Measurements from ENCODE around the gene CRYAB.
"Not testable (repeated sequence)": the region's sequence is repeated elsewhere in the genome, so short reads cannot be mapped to it uniquely, and the experiment has no call there.

CRYAB gene

GRCh38 chr11:111939836-111940604 is 28.4 kb upstream of the CRYAB start:
- no peak for DNase-seq
- TF ChIP-seq GATA1 (IDR thresholded peaks at IDR 0.05; ENCODE audit: low read depth, low read length) (no peak), POLR2A (IDR thresholded peaks at IDR 0.05; ENCODE audit: low read length) (no peak)

DNA sequence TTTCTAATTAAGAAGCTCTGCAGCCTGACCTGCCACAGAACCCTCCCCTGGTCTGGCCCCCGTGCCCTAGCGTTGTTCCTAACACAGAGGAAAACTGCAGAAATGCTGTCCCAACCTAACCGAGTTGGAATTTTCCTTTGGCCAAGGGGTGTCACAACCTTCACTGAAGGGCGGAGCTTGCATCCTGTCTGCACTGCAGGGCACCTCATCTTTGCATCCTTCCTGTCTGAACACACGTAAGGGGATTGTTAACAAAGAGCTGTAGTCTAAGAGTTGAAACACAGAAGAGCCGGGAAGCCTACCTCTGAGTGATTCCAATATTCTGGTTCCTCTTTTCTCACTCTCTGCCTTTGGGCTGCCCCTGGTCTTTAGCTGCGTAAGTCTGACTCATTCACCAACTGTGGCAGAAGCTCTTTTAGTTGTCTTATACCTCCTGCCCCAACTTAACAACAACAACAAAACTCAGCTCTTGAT is 27.2 kb upstream of the CRYAB start:
- peak; percentile 26 for TF ChIP-seq POLR2A (IDR thresholded peaks at IDR 0.05; ENCODE audit: low read length)
- TF ChIP-seq GATA1 (IDR thresholded peaks at IDR 0.05; ENCODE audit: low read depth, low read length) = no peak

DNA sequence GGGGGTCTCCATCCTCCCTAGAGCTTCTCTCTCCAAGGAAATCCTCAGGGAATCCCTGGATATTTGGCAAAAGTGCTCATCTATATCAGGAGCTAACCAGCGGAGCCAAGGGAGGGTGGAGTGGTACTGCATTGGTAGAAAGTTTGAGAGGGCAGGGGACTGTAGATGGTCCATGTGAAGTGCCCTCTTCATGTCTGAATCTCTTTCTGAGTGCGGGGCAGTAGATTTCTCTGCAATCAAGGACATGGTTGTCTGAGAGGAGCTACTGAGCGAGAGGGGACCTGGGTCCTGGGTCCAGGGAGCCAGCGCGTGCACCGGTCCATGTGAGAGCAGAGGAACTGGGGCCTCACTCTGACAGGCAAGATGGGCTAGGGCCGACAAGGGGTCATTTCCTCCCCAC is 26.3 kb upstream of the CRYAB start:
- TF ChIP-seq POLR2A (IDR thresholded peaks at IDR 0.05; ENCODE audit: low read length) (no peak), GATA1 (IDR thresholded peaks at IDR 0.05; ENCODE audit: low read depth, low read length) (no peak)
- no peak for DNase-seq

More for the DNA sequence above, 27.2 kb upstream of the CRYAB start:
- peak in 1 of 2 experiments; percentile 17 for DNase-seq

GRCh38 chr11:111937461-111937769 is 25.8 kb upstream of the CRYAB start:
- no peak for TF ChIP-seq GATA1 (IDR thresholded peaks at IDR 0.05; ENCODE audit: low read depth, low read length)
- TF ChIP-seq POLR2A (IDR thresholded peaks at IDR 0.05; ENCODE audit: low read length) = no peak
- DNase-seq = no peak

DNA sequence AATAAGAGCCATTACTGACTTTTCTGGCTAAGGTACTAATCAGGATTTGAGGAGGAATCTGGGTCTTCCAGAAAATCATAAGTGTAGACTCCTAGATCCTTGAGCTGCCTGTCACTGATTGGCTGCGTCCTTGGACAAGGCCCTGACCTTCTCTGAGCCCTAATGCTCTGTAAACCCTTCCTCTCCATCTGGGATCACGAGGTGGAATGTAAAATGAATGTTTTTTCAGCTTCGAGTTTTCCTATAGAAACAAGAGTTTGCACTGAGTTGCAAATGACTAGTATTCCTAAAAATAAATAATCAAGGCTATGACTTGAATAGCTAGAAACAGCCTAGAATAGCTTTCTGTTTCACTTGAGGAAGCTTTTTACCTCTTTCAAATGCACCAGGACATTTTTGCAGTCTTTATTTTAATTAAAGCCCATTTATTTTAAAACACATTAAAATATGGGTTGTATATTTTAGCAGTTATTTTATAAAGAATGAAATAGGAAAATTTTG is 24.5 kb upstream of the CRYAB start:
- no peak for TF ChIP-seq POLR2A (IDR thresholded peaks at IDR 0.05; ENCODE audit: low read length)
- no peak for TF ChIP-seq GATA1 (IDR thresholded peaks at IDR 0.05; ENCODE audit: low read depth, low read length)

DNA sequence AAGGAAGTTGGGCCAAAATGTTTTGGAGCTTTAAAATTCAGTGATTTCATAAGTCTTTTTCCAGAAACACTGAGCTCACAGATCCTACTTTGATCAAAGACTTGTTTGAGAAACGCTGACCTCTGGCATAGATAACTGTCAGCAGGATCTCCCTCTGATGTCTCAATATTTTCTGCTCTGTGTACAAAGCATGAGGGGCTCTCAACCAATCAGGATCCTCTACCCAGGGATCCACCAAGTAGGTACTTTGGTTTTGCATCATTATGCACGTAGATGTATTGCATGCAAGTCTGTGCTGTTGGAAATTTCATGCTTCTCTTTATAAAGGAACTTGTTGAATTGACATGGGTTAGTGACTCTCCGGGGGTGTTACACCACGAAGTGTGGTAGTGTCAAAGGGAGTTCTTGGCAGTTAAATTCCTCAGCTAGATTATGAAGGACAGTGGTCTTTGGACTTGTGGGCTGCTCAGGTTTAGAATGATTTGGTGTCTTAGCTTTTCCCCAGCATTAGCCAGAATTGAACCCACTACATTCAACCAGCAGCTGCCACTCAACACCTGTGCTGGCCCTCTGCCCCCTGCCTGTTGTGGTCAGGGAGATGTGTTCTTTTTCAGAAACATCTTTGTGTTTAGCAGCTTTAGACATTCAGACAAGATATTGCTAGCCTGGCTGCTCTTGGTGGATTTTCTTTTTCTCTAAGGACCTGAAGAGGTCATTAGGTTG is 23.9 kb upstream of the CRYAB start:
- DNase-seq = peak in 1 of 2 experiments; percentile 13
- TF ChIP-seq POLR2A (IDR thresholded peaks at IDR 0.05; ENCODE audit: low read length) = no peak
- no peak for TF ChIP-seq GATA1 (IDR thresholded peaks at IDR 0.05; ENCODE audit: low read depth, low read length)

More for the DNA sequence above, 24.5 kb upstream of the CRYAB start:
- no peak for DNase-seq

- TF ChIP-seq POLR2A (IDR thresholded peaks at IDR 0.05; ENCODE audit: low read length) = no peak
- DNase-seq = no peak
Observed at GRCh38 chr11:111934306-111934705, 22.7 kb upstream of the CRYAB start.

- no peak for DNase-seq
- TF ChIP-seq POLR2A (IDR thresholded peaks at IDR 0.05; ENCODE audit: low read length) = no peak
- no peak for TF ChIP-seq GATA1 (IDR thresholded peaks at IDR 0.05; ENCODE audit: low read depth, low read length)
Observed at GRCh38 chr11:111933872-111934271, 22.3 kb upstream of the CRYAB start.

DNA sequence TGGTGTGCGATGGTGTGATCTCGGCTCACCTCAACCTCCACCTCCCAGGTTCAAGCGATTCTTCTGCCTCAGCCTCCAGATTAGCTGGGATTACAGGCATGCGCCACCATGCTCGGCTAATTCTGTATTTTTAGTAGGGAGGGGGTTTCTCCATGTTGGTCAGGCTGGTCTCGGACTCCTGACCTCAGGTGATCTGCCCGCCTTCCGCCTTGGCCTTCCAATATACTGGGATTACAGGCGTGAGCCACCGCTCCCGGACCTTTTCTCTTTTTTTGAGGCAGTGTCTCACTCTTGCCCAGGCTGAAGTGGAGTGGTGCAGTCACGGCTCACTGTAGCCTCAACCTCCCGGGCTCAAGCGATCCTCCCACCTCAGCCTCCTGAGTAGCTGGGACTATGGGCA is 21.6 kb upstream of the CRYAB start:
- not testable (repeated sequence) for DNase-seq

DNA sequence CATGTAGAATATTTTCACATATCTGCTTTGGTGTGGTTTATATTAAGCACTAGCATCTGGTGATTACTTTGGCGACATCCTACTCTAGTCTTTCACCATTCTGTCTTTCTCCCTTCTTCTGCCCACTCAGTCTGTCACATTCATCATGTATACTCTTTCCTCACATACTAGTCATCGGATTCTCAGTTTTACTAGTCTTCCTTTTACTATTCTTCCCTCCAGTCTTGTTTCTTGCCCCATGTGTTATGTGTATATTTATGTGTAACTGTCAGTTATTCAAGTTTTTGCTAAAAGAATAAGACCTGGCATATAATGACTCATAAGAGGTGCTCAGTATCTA is 21.0 kb upstream of the CRYAB start:
- TF ChIP-seq POLR2A (IDR thresholded peaks at IDR 0.05; ENCODE audit: low read length) = no peak
- no peak for TF ChIP-seq GATA1 (IDR thresholded peaks at IDR 0.05; ENCODE audit: low read depth, low read length)
- DNase-seq = no peak

GRCh38 chr11:111930472-111930871 is 18.9 kb upstream of the CRYAB start:
- TF ChIP-seq GATA1 (IDR thresholded peaks at IDR 0.05; ENCODE audit: low read depth, low read length) = no peak
- TF ChIP-seq POLR2A (IDR thresholded peaks at IDR 0.05; ENCODE audit: low read length) = no peak
- DNase-seq = no peak

- no peak for TF ChIP-seq GATA1 (IDR thresholded peaks at IDR 0.05; ENCODE audit: low read depth, low read length)
- peak; percentile 86 for TF ChIP-seq POLR2A (IDR thresholded peaks at IDR 0.05; ENCODE audit: low read length)
- peak; percentile 100 for DNase-seq
Observed at GRCh38 chr11:111926505-111927391, 15.2 kb upstream of the CRYAB start.

- no peak for TF ChIP-seq GATA1 (IDR thresholded peaks at IDR 0.05; ENCODE audit: low read depth, low read length)
- TF ChIP-seq POLR2A (IDR thresholded peaks at IDR 0.05; ENCODE audit: low read length) = no peak
Observed at GRCh38 chr11:111925953-111926352, 14.4 kb upstream of the CRYAB start.

GRCh38 chr11:111923951-111924350 is 12.4 kb upstream of the CRYAB start:
- no peak for DNase-seq
- no peak for TF ChIP-seq POLR2A (IDR thresholded peaks at IDR 0.05; ENCODE audit: low read length)
- no peak for TF ChIP-seq GATA1 (IDR thresholded peaks at IDR 0.05; ENCODE audit: low read depth, low read length)

More at GRCh38 chr11:111925953-111926352, 14.4 kb upstream of the CRYAB start:
- no peak for DNase-seq

All from erythroblast (primary cell).